ENCODE data around the gene BTG1. TPM values are rescaled to one million over a fixed set of nuclear protein-coding genes. Genes with fewer than 3 reads are reported as not detected.
"Not testable (repeated sequence)": the region's sequence is repeated elsewhere in the genome, so short reads cannot be mapped to it uniquely, and the experiment has no call there.

BTG1 gene
- total RNA-seq, 2 experiments from 2014 or later, result 102 to 133 TPM

- peaks cover 76% of the 10 kb centered on the region for H3K36me3 Mint-ChIP-seq (ENCODE audit: low read depth)
- POLR2A ChIA-PET, result interaction anchor here (0.7 to 2.5 kb wide), 2 partner anchors 8 to 267 kb away, joined by 4 to 20 read pairs; partner anchors contain the start of gene BTG1
- H3K4me1 Mint-ChIP-seq, result peaks cover 70% of the 10 kb centered on the region
- H3K9me3 Mint-ChIP-seq, result peaks cover 3% of the 10 kb centered on the region
- no peak for DNase-seq
- CTCF ChIA-PET, result interaction anchor here (1.1 to 1.9 kb wide), 7 partner anchors 8 to 755 kb away, joined by 3 to 7 read pairs (median 4); partner anchors contain the start of gene BTG1
- H3K27me3 Mint-ChIP-seq, result no peaks in the 10 kb centered on the region
- H3K27ac Mint-ChIP-seq, result peak overlapping the region; percentile 90
- peak overlapping the region; percentile 99 for H3K4me3 Mint-ChIP-seq
Observed at GRCh38 chr12:92136965-92137721, 8.5 kb downstream of the BTG1 start.

GRCh38 chr12:92136026-92136730 is 9.5 kb downstream of the BTG1 start:
- Mint-ChIP-seq H3K36me3 (ENCODE audit: low read depth) (peaks cover 72% of the 10 kb centered on the region), H3K4me3 (peak overlapping the region; percentile 99), H3K4me1 (peaks cover 80% of the 10 kb centered on the region), H3K27me3 (no peaks in the 10 kb centered on the region), H3K9me3 (peaks cover 3% of the 10 kb centered on the region), H3K27ac (peak overlapping the region; percentile 90)
- POLR2A ChIA-PET, result interaction anchor here (0.6 to 2.5 kb wide), 3 partner anchors 9 to 405 kb away, joined by 4 to 20 read pairs (median 5); partner anchors contain the start of gene BTG1
- no peak for DNase-seq
- CTCF ChIA-PET, result interaction anchor here (1.1 to 5.6 kb wide), 6 partner anchors 8 to 754 kb away, joined by 3 to 27 read pairs (median 6); partner anchors contain the start of gene BTG1

GRCh38 chr12:92135541-92135940 is 10.1 kb downstream of the BTG1 start:
- not testable (repeated sequence) for DNase-seq, H3K9me3 Mint-ChIP-seq, H3K27me3 Mint-ChIP-seq
- CTCF ChIA-PET, result interaction anchor here (5.6 kb wide), 1 partner anchor 9 kb away, joined by 27 read pairs; the partner anchor contains the start of gene BTG1
- peaks cover 85% of the 10 kb centered on the region for H3K4me1 Mint-ChIP-seq
- peaks cover 68% of the 10 kb centered on the region for H3K36me3 Mint-ChIP-seq (ENCODE audit: low read depth)
- peak overlapping the region; percentile 90 for H3K27ac Mint-ChIP-seq
- POLR2A ChIA-PET, result interaction anchor here (0.6 to 2.5 kb wide), 3 partner anchors 10 to 406 kb away, joined by 4 to 20 read pairs (median 5); partner anchors contain the start of gene BTG1
- peak overlapping the region; percentile 64 for H3K4me3 Mint-ChIP-seq

GRCh38 chr12:92134638-92135274 is 10.9 kb downstream of the BTG1 start:
- peak overlapping the region; percentile 84 for H3K27ac Mint-ChIP-seq
- H3K9me3 Mint-ChIP-seq, result peaks cover 3% of the 10 kb centered on the region
- peak overlapping the region; percentile 64 for H3K4me3 Mint-ChIP-seq
- peaks cover 65% of the 10 kb centered on the region for H3K36me3 Mint-ChIP-seq (ENCODE audit: low read depth)
- DNase-seq, result no peak
- ChIA-PET POLR2A (interaction anchor here (0.6 to 6.4 kb wide), 3 partner anchors 10 to 635 kb away, joined by 4 to 38 read pairs (median 7); partner anchors contain the start of gene BTG1), CTCF (interaction anchor here (0.5 to 5.6 kb wide), 4 partner anchors 10 to 753 kb away, joined by 3 to 27 read pairs (median 3); partner anchors contain the start of gene BTG1)
- H3K4me1 Mint-ChIP-seq, result peaks cover 87% of the 10 kb centered on the region
- no peaks in the 10 kb centered on the region for H3K27me3 Mint-ChIP-seq

- CTCF ChIA-PET, result interaction anchor here (1.0 to 5.6 kb wide), 5 partner anchors 11 to 752 kb away, joined by 3 to 27 read pairs (median 3); partner anchors contain the start of gene BTG1
- Mint-ChIP-seq H3K27me3 (no peaks in the 10 kb centered on the region), H3K27ac (peak overlapping the region; percentile 84), H3K4me1 (peaks cover 90% of the 10 kb centered on the region), H3K36me3 (ENCODE audit: low read depth) (peaks cover 64% of the 10 kb centered on the region), H3K4me3 (peak overlapping the region; percentile 64), H3K9me3 (peaks cover 3% of the 10 kb centered on the region)
- POLR2A ChIA-PET, result interaction anchor here (0.6 to 6.4 kb wide), 3 partner anchors 10 to 635 kb away, joined by 4 to 38 read pairs (median 7); partner anchors contain the start of gene BTG1
- no peak for DNase-seq
Observed at GRCh38 chr12:92133795-92134637, 11.6 kb downstream of the BTG1 start.

GRCh38 chr12:92133171-92133570 is 12.5 kb downstream of the BTG1 start:
- peaks cover 89% of the 10 kb centered on the region for H3K4me1 Mint-ChIP-seq
- H3K36me3 Mint-ChIP-seq (ENCODE audit: low read depth), result peaks cover 62% of the 10 kb centered on the region
- peak overlapping the region; percentile 84 for H3K27ac Mint-ChIP-seq
- ChIA-PET POLR2A (interaction anchor here (6.4 kb wide), 1 partner anchor 12 kb away, joined by 38 read pairs; the partner anchor contains the start of gene BTG1), CTCF (interaction anchor here (1.2 to 5.6 kb wide), 5 partner anchors 11 to 774 kb away, joined by 3 to 27 read pairs (median 3); partner anchors contain the start of gene BTG1)
- peak overlapping the region; percentile 64 for H3K4me3 Mint-ChIP-seq
- DNase-seq, result peak; percentile 17
- no peaks in the 10 kb centered on the region for H3K27me3 Mint-ChIP-seq
- H3K9me3 Mint-ChIP-seq, result peaks cover 3% of the 10 kb centered on the region

- Mint-ChIP-seq H3K9me3 (peaks cover 3% of the 10 kb centered on the region), H3K27me3 (no peaks in the 10 kb centered on the region), H3K4me3 (peak overlapping the region; percentile 58), H3K4me1 (peaks cover 85% of the 10 kb centered on the region), H3K27ac (peak overlapping the region; percentile 80), H3K36me3 (ENCODE audit: low read depth) (peaks cover 55% of the 10 kb centered on the region)
- DNase-seq, result peak; percentile 43
- CTCF ChIA-PET, result interaction anchor here (1.1 to 5.6 kb wide), 5 partner anchors 12 to 773 kb away, joined by 3 to 27 read pairs (median 3); partner anchors contain the start of gene BTG1
- POLR2A ChIA-PET, result interaction anchor here (0.7 to 6.4 kb wide), 2 partner anchors 13 to 17 kb away, joined by 3 to 38 read pairs; partner anchors contain the start of gene BTG1
Observed at GRCh38 chr12:92132288-92132687, 13.4 kb downstream of the BTG1 start.

- DNase-seq, result no peak
- POLR2A ChIA-PET, result interaction anchor here (6.4 kb wide), 1 partner anchor 14 kb away, joined by 38 read pairs; the partner anchor contains the start of gene BTG1
- H3K4me1 Mint-ChIP-seq, result peaks cover 78% of the 10 kb centered on the region
- H3K36me3 Mint-ChIP-seq (ENCODE audit: low read depth), result peaks cover 50% of the 10 kb centered on the region
- CTCF ChIA-PET, result interaction anchor here (1.0 to 5.6 kb wide), 3 partner anchors 11 to 385 kb away, joined by 3 to 27 read pairs (median 3); partner anchors contain the start of gene BTG1
- H3K9me3 Mint-ChIP-seq, result peaks cover 5% of the 10 kb centered on the region
- no peaks in the 10 kb centered on the region for H3K27me3 Mint-ChIP-seq
- peak overlapping the region; percentile 80 for H3K27ac Mint-ChIP-seq
- peak overlapping the region; percentile 58 for H3K4me3 Mint-ChIP-seq
Observed at GRCh38 chr12:92130999-92131398, 14.6 kb downstream of the BTG1 start.

GRCh38 chr12:92129609-92130008 is 16.0 kb downstream of the BTG1 start:
- peaks cover 50% of the 10 kb centered on the region for H3K36me3 Mint-ChIP-seq (ENCODE audit: low read depth)
- peak overlapping the region; percentile 9 for H3K27ac Mint-ChIP-seq
- CTCF ChIA-PET, result interaction anchor here (1.0 kb wide), 1 partner anchor 26 kb away, joined by 4 read pairs; no protein-coding TSS in a partner anchor

GRCh38 chr12:92128612-92129011 is 17.0 kb downstream of the BTG1 start:
- POLR2A ChIA-PET, result no interaction called here
- Mint-ChIP-seq H3K27me3 (no peaks in the 10 kb centered on the region), H3K9me3 (peaks cover 5% of the 10 kb centered on the region), H3K4me1 (peaks cover 77% of the 10 kb centered on the region), H3K36me3 (ENCODE audit: low read depth) (peaks cover 49% of the 10 kb centered on the region), H3K4me3 (no peak overlapping the region), H3K27ac (peak overlapping the region; percentile 56)
- DNase-seq, result no peak
- CTCF ChIA-PET, result no interaction called here

More at GRCh38 chr12:92129609-92130008, 16.0 kb downstream of the BTG1 start:
- H3K9me3 Mint-ChIP-seq, result peaks cover 5% of the 10 kb centered on the region
- H3K27me3 Mint-ChIP-seq, result no peaks in the 10 kb centered on the region
- H3K4me1 Mint-ChIP-seq, result peaks cover 77% of the 10 kb centered on the region
- H3K4me3 Mint-ChIP-seq, result no peak overlapping the region
- POLR2A ChIA-PET, result interaction anchor here (6.4 kb wide), 1 partner anchor 15 kb away, joined by 38 read pairs; the partner anchor contains the start of gene BTG1
- no peak for DNase-seq

- no peak for DNase-seq
- Mint-ChIP-seq H3K9me3 (peaks cover 11% of the 10 kb centered on the region), H3K4me1 (peaks cover 49% of the 10 kb centered on the region), H3K36me3 (ENCODE audit: low read depth) (peaks cover 48% of the 10 kb centered on the region), H3K27me3 (no peaks in the 10 kb centered on the region), H3K27ac (peak overlapping the region; percentile 67), H3K4me3 (peak overlapping the region; percentile 20)
- ChIA-PET CTCF (interaction anchor here (0.9 to 1.6 kb wide), 2 partner anchors 9 to 21 kb away, joined by 3 to 4 read pairs; partner anchors contain the start of gene BTG1), POLR2A (no interaction called here)
Observed at GRCh38 chr12:92124689-92125029, 21.0 kb downstream of the BTG1 start.

Measured in activated CD4-positive, alpha-beta T cell treated with anti-CD3 and anti-CD28 coated beads, Interleukin-2, amount 10 ng/mL, durations not matched to agents 7 days and 5 days (primary cell).